ENCODE data around the gene SCO1.

DNA sequence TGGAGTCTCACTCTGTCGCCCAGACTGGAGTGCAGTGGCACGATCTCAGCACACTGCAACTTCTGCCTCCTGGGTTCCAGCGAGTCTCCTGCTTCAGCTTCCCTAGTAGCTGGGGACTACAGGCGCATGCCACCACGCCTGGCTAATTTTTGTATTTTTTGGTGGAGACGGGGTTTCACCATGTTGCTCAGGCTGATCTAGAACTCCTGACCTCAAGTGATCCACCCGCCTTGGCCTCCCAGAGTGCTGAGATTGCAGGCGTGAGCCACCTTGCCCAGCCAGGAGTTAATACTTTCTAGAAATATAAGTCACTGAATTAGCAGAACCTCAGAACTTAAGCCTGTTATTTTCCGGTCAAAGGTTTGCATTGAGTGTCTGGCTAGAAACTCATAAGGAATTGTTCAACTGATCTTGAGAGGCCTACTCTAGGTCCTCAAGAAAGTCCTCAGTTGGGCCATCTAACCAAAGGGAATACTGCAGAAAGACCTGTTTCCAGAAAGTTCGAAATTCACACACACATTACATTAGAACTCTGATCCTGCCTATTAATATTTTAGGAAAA, 31.1 kb upstream of the SCO1 start:
- TF ChIP-seq POLR2AphosphoS5 (IDR thresholded peaks at IDR 0.05; ENCODE audit: borderline replicate concordance, low read depth, low read length) (no peak), EZH2 (IDR thresholded peaks at IDR 0.05) (no peak), FOXP2 (optimal IDR thresholded peaks at IDR 0.05; ENCODE audit: control extremely low read depth, extremely low read length, insufficient read depth) (no peak)
